Measurements from ENCODE around the gene ZNF790.

Gene ZNF790

GRCh38 chr19:36771261-36772231 is 66.6 kb downstream of the ZNF790 start:
- no peak for DNase-seq

Measured in NCI-H1694 treated with DMSO at 0.1 percent for 48 hours (cell line).